Measurements from ENCODE around the gene RAI1. TPM values are rescaled to one million over a fixed set of nuclear protein-coding genes. Genes with fewer than 3 reads are reported as not detected.

RAI1 gene
- total RNA-seq, 1 donor from 2014 or later: 40.1 TPM

GRCh38 chr17:17665255-17665654 lies 16.0 kb upstream of the RAI1 start:
- H3K27ac Mint-ChIP-seq (ENCODE audit: unreplicated experiment): no peak overlapping the region
- no peaks in the 10 kb centered on the region for H3K9me3 Mint-ChIP-seq (ENCODE audit: unreplicated experiment)
- no peak for TF ChIP-seq CTCF (IDR thresholded peaks at IDR 0.05)
- H3K27me3 Mint-ChIP-seq (ENCODE audit: unreplicated experiment): no peaks in the 10 kb centered on the region
- H3K4me1 Mint-ChIP-seq (ENCODE audit: unreplicated experiment): peaks cover 8% of the 10 kb centered on the region
- DNase-seq (ENCODE audit: extremely low spot score, unreplicated experiment): no peak
- H3K4me3 Mint-ChIP-seq (ENCODE audit: unreplicated experiment): no peak overlapping the region
- no peaks in the 10 kb centered on the region for H3K36me3 Mint-ChIP-seq (ENCODE audit: unreplicated experiment)

- H3K9me3 Mint-ChIP-seq (ENCODE audit: unreplicated experiment): no peaks in the 10 kb centered on the region
- no peak overlapping the region for H3K27ac Mint-ChIP-seq (ENCODE audit: unreplicated experiment)
- H3K27me3 Mint-ChIP-seq (ENCODE audit: unreplicated experiment): no peaks in the 10 kb centered on the region
- H3K36me3 Mint-ChIP-seq (ENCODE audit: unreplicated experiment): no peaks in the 10 kb centered on the region
- peaks cover 8% of the 10 kb centered on the region for H3K4me1 Mint-ChIP-seq (ENCODE audit: unreplicated experiment)
- TF ChIP-seq CTCF (IDR thresholded peaks at IDR 0.05): no peak
- no peak overlapping the region for H3K4me3 Mint-ChIP-seq (ENCODE audit: unreplicated experiment)
- DNase-seq (ENCODE audit: extremely low spot score, unreplicated experiment): no peak
Observed at GRCh38 chr17:17666111-17666714, 15.0 kb upstream of the RAI1 start.

GRCh38 chr17:17667231-17667630 lies 14.0 kb upstream of the RAI1 start:
- no peak for DNase-seq (ENCODE audit: extremely low spot score, unreplicated experiment)
- H3K36me3 Mint-ChIP-seq (ENCODE audit: unreplicated experiment): no peaks in the 10 kb centered on the region
- H3K27ac Mint-ChIP-seq (ENCODE audit: unreplicated experiment): no peak overlapping the region
- H3K4me3 Mint-ChIP-seq (ENCODE audit: unreplicated experiment): no peak overlapping the region
- TF ChIP-seq CTCF (IDR thresholded peaks at IDR 0.05): no peak
- H3K27me3 Mint-ChIP-seq (ENCODE audit: unreplicated experiment): no peaks in the 10 kb centered on the region
- H3K9me3 Mint-ChIP-seq (ENCODE audit: unreplicated experiment): no peaks in the 10 kb centered on the region
- peaks cover 10% of the 10 kb centered on the region for H3K4me1 Mint-ChIP-seq (ENCODE audit: unreplicated experiment)

- Mint-ChIP-seq H3K27me3 (ENCODE audit: unreplicated experiment) (no peaks in the 10 kb centered on the region), H3K4me1 (ENCODE audit: unreplicated experiment) (peaks cover 15% of the 10 kb centered on the region)
- no peak for DNase-seq (ENCODE audit: extremely low spot score, unreplicated experiment)
Observed at GRCh38 chr17:17667947-17668346, 13.3 kb upstream of the RAI1 start.

GRCh38 chr17:17668358-17668757 lies 12.9 kb upstream of the RAI1 start:
- Mint-ChIP-seq H3K36me3 (ENCODE audit: unreplicated experiment) (no peaks in the 10 kb centered on the region), H3K27ac (ENCODE audit: unreplicated experiment) (no peak overlapping the region), H3K9me3 (ENCODE audit: unreplicated experiment) (no peaks in the 10 kb centered on the region), H3K4me1 (ENCODE audit: unreplicated experiment) (peaks cover 13% of the 10 kb centered on the region), H3K4me3 (ENCODE audit: unreplicated experiment) (no peak overlapping the region), H3K27me3 (ENCODE audit: unreplicated experiment) (no peaks in the 10 kb centered on the region)
- TF ChIP-seq CTCF (IDR thresholded peaks at IDR 0.05): no peak
- no peak for DNase-seq (ENCODE audit: extremely low spot score, unreplicated experiment)

More at GRCh38 chr17:17667947-17668346, 13.3 kb upstream of the RAI1 start:
- Mint-ChIP-seq H3K36me3 (ENCODE audit: unreplicated experiment) (no peaks in the 10 kb centered on the region), H3K9me3 (ENCODE audit: unreplicated experiment) (no peaks in the 10 kb centered on the region), H3K4me3 (ENCODE audit: unreplicated experiment) (no peak overlapping the region), H3K27ac (ENCODE audit: unreplicated experiment) (no peak overlapping the region)
- TF ChIP-seq CTCF (IDR thresholded peaks at IDR 0.05): no peak
